ENCODE results near the gene PLEKHA7.

DNA sequence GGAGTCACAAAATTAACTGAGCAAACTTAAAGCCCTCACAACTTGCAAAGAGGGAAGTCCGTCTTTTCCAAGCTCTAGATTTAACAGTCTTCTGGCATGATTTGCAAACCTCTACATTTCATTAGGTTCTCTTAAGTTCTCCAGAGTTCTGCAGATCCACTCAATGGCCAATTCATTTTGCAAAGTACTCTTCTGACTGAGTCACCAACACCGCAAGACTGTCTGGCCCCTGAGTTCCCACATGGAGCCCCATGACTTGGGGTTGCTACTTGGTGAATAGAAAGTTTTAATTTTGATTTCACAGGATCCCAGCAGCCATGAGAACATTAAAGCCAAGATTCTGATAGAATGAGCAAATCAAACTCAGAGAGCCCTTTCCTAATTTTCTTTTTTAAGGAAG, 134.5 kb downstream of the PLEKHA7 start:
- TF ChIP-seq, protein P1, sequence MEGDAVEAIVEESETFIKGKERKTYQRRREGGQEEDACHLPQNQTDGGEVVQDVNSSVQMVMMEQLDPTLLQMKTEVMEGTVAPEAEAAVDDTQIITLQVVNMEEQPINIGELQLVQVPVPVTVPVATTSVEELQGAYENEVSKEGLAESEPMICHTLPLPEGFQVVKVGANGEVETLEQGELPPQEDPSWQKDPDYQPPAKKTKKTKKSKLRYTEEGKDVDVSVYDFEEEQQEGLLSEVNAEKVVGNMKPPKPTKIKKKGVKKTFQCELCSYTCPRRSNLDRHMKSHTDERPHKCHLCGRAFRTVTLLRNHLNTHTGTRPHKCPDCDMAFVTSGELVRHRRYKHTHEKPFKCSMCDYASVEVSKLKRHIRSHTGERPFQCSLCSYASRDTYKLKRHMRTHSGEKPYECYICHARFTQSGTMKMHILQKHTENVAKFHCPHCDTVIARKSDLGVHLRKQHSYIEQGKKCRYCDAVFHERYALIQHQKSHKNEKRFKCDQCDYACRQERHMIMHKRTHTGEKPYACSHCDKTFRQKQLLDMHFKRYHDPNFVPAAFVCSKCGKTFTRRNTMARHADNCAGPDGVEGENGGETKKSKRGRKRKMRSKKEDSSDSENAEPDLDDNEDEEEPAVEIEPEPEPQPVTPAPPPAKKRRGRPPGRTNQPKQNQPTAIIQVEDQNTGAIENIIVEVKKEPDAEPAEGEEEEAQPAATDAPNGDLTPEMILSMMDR (IDR thresholded peaks at IDR 0.05), result no peak
- TF ChIP-seq RCOR1 (IDR thresholded peaks at IDR 0.05; ENCODE audit: low read length) (no peak), MXI1 (IDR thresholded peaks at IDR 0.05; ENCODE audit: low read depth, low read length) (no peak), TAF1 (IDR thresholded peaks at IDR 0.05; ENCODE audit: borderline replicate concordance, low read depth, low read length) (no peak), JUND (IDR thresholded peaks at IDR 0.05) (no peak), SMC3 (IDR thresholded peaks at IDR 0.05; ENCODE audit: low read depth, low read length) (no peak), YY1 (IDR thresholded peaks at IDR 0.05; ENCODE audit: low read depth) (no peak)
- TF ChIP-seq, protein P2, sequence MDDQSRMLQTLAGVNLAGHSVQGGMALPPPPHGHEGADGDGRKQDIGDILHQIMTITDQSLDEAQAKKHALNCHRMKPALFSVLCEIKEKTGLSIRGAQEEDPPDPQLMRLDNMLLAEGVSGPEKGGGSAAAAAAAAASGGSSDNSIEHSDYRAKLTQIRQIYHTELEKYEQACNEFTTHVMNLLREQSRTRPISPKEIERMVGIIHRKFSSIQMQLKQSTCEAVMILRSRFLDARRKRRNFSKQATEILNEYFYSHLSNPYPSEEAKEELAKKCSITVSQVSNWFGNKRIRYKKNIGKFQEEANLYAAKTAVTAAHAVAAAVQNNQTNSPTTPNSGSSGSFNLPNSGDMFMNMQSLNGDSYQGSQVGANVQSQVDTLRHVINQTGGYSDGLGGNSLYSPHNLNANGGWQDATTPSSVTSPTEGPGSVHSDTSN (IDR thresholded peaks at IDR 0.05), result no peak
